ENCODE results near the gene ZDHHC8.

Gene ZDHHC8

DNA sequence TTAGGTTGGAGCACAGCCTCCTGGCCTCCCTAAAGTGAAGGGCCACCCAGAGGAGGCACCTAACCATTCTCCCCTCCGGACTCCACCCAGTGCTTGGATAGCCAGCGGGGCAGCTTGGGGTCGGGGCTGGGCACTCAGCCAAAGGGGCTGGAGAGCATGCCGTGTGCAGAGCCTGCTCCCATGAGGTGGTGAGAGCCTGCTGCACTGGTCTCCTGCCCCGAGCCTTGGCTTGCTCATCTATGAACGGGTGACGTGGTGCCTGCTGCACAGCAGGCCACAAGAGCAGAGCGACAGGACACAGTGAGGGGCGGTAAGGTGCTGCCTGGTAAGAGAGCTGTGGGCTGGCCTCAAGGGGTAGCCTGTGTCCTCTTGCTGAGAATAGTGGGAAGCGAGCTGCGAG is 33.3 kb downstream of the ZDHHC8 start:
- DNase-seq: no peak

- DNase-seq: no peak
Observed at GRCh38 chr22:20165421-20165820, 33.8 kb downstream of the ZDHHC8 start.

DNA sequence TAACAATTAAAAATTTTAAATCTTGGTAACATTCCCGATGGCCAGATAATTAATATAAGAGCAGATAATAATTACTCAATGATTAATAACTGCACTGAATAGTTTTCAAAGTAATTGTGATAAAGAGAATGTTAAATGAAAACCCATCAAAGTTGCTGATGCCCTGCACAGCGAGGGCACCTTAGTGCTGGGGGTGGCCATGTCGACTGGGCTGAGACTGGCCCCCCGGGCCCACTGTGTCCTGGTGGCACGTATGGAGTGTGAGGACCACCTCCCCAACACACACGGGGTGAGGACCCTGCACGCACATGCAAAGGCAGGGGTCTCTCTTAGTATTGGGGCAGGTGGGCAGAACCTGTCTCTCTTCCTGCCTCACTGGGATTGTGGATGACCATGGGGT is 34.3 kb downstream of the ZDHHC8 start:
- no peak for DNase-seq

DNA sequence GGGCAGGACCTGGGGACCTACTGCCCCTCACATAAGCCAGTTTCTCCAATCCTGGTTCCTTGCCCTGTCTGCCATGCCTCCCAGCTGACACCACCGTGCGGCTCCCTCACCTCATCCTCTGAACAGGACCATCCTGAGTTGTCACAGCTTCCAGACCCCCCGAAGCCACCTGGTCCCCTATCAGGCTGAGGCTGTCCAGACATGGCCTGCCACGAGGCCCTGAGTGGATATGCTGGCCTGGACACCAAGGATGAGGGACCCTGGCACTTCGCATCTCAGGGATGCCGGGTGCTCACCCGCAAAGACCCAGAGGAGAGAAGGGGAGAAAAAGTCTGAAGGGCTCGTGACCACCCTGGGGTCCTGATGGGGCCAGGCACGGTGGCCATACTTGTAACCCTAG is 35.1 kb downstream of the ZDHHC8 start:
- DNase-seq: no peak

GRCh38 chr22:20167643-20168322 is 36.2 kb downstream of the ZDHHC8 start:
- DNase-seq: no peak

GRCh38 chr22:20169253-20169822 is 37.7 kb downstream of the ZDHHC8 start:
- no peak for DNase-seq

DNA sequence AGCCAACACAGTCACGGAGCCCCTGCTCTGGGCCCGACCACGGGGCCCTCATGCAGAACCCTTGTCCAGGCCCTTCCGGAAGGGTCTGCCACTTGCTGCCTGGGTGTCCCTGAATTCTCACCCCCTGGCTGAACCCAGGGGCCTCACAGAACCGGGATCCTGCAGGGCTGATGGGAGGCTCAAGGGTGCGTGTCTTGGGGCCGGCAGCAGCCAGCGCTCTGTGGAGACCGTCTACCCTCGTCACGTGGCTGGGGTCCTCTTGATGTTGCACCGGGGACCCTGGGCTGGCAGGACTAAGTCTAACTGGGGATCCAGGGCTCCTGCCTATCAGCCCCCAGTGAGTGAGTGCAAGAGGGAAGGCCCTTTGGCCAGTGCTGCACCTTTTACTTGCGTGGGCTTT is 38.6 kb downstream of the ZDHHC8 start:
- DNase-seq: no peak

- no peak for DNase-seq
Observed at GRCh38 chr22:20171288-20172140, 39.9 kb downstream of the ZDHHC8 start.

DNA sequence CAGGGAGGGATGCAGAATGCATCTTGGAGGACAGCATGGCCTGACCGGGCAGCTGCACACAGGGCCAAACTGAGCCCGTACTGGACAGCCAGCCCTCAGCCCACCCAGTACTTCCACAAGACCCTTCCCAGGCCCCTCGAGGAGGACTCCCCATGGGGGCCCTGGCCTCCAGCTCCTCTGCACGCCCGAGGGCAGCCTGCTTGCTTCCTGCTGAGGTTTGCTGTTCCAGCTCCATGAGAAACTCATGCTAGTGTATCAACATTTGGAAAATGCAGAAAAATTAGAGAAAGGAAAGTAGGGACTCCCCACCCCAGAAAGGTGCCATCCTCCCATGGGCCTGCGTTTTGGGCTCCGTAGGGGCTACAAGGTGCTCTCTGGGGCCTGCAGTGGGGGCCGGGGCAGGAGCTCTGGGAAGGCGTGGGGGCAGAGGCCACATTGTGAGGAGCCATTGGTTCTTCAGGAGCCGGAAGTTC is 40.6 kb downstream of the ZDHHC8 start:
- DNase-seq: no peak

DNA sequence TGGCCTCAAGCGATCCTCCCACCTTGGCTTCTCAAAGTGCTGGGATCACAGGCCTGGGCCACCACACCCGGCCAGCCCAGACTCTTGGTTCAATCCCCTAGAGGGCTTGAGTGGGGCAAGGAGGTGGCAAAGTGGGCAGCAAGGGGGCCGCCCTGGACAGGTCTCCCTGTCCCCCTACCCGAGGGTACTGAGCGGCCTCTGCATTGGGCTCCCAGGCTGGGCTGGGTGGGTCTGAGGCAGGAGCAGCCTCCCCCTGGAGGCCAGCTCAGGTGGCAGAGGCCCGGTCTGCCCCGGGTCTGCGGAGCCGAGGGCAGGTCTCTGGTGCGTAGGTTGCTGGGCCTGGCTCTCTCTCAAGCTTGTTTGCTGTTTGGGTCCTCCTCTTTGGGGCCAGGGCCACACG is 41.6 kb downstream of the ZDHHC8 start:
- DNase-seq: no peak

- DNase-seq: no peak
Observed at GRCh38 chr22:20173772-20174171, 42.2 kb downstream of the ZDHHC8 start.

DNA sequence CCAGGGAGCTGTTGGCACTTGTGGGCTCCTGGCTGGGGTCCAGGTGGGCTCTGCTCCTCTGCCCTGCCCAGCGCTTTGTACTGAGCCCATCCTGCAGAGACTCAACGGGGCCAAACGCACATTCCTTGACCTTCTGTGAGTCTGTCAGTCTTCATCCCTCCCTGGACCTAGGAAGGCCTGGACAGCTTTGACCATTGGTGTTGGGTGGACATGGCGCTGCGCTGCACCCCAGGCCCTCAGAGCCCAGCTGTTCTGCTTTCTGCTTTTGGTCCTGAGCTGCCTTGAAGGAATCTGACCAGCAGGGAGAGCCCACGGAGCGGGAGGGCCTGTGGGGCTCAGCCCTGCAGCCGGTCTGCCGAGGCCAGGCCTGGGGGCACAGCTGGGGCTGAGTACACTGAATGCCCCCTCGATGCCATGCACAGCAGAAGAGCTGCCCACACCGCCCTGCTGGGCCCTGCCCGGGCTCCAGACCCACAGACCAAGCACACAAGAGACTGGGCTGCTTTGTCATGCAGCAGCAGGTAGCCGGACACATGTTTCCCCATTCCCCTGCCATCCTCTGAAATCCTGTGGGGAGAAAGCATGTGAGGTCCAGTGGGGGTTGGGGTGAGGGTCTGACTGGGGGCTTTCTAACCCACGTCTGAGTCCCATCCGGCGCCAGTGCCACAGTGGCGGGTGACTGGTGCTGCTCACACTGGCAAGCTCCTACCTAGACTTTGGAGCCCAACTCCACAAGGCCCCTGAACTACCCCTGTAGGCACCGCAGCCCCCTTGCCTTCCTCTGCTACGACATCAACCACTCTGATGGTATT is 43.4 kb downstream of the ZDHHC8 start:
- no peak for DNase-seq

GRCh38 chr22:20175597-20175900 is 43.9 kb downstream of the ZDHHC8 start:
- no peak for DNase-seq

DNA sequence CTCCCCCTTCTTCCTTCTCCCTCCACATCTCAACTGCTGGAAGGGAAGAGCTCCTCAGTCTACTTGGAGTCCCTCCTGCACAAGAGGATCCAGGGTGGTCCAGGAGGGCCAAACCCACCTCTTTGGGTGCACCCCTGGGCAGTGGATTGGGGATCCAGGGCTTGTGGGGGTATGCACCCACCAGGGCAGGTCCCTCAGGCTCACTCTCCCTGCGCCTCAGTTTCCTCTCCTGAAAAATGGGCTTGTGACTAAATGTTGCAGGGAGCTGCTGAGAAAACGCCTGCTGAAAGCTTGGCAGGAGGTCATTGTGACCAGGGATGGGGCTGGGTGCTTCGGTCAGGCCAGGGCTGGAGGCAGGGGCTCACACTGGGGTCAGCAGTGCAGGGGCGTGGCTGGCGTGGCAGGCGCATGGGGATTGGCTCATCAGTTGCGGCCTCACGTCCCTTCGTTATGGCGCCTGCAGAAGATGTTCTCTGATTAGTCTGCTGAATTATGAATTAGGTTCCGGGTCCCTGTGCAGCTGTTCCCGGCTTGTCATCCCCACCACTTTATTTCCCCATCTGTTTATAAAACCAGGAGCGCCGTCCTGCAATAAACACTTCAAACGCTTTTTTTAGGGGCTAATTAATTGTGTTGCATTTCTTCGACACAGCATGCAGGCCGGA is 44.9 kb downstream of the ZDHHC8 start:
- no peak for DNase-seq

GRCh38 chr22:20177217-20177911 is 45.8 kb downstream of the ZDHHC8 start:
- no peak for DNase-seq

DNA sequence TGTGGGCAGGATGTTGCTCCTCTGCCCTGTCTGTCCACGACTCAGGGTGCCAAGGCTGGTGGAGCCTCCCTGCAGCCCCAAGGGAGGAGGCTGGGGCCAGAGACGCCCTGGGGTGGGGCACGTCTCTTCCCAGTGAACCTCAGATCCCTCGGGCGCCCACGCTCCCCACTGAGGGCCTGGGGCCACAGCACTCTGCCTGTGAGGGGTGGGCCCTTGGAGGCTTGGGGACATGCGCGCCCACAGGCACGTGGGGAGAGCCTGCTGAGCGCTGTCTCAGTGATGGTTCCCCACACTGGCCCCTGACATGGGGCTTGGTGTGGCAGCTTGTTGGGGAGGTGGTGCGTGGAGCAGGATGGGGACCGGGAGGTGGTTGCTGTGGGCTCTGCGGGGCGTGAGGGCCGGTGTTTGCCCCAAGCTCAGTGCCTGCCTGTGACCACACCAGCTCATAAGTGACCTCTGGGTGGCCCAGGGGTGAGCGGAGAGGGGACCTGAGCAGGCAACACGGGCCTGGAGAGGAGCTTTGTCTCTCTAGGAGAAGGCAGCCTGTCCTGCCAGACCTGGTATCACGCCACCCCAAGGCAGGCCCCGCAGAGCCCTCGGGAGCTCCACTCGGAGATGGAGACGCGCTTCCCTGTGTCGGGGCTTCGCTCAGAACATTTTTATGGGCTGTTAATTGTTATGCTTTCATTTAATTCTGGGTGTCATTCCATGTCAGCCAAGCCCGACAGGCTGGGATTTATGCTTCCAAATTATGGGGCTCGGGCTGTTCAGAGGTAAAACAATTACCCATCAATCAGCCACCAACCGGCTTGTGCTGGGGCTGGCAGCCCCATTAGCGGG is 46.7 kb downstream of the ZDHHC8 start:
- DNase-seq: no peak

DNA sequence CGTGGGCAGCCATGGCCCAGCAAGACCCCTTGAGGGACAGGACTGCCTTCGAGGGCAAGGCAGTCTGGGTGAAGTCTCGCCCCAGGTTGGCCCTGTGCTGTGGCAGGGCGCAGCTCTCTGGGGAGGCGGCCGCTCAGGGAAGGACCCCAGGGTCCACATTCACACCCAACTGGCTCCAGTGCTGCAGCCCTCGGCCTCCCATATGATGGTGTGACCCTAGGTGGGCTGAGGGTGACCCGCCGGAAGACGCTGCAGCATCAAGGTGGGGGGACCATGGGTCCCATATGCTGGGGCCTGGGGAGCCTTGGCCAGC is 47.3 kb downstream of the ZDHHC8 start:
- DNase-seq: no peak

GRCh38 chr22:20179455-20180244 is 48.0 kb downstream of the ZDHHC8 start:
- DNase-seq: no peak

- DNase-seq: no peak
Observed at GRCh38 chr22:20180245-20180630, 48.6 kb downstream of the ZDHHC8 start.

GRCh38 chr22:20180640-20181039 is 49.0 kb downstream of the ZDHHC8 start:
- DNase-seq: no peak

All from amniotic stem cell (primary cell).